ENCODE measurements around the gene CSPG4. TPM values are rescaled to one million over a fixed set of nuclear protein-coding genes. Genes with fewer than 3 reads are reported as not detected.

The CSPG4 gene
- total and polyA plus RNA-seq, 2 donors: 1.5 to 4.9 TPM

DNA sequence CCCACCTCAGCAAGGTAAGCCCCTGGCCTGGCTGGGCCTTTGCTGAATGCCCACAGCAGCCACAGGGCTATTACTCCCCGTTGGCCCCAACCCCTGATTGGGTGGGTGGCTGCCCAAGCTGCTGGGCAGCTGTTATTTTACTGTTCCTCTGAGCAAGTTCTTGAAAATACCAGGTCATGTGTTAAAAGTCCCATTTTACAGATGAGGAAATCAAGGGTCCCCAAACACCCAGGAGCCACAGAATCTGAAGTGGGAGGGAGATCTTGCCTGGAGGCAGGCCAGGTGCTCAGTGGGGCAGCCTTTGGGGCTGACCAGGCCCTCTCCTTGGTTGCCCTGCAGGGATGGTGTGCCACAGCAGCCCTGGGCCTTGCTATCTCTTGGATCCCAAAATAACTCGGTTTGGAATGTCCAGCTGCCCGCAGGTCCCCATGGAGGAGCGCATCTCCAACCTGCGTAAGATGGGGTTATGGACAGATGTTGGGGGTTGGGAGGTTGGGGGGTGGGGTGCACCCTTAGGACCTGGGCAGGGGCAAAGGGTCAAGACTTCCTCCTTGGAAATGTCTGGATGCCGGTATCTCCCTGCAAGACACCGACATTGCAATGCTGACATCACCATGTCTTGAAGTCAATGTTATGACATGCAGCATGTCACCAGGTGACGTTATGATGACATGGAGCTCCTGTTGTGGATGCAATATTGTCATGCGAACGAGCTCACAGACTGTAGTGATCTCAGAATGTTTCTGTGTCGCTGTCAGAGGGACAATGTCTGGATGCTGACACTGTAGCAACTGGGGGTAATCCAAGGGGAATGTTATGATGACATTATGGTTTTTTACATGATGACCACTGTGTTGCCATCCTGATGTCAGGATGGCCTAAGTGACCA lies 13.3 kb upstream of the CSPG4 start:
- WGBS: 91% methylated on average over 11 of the region's 11 CpGs
- DNase-seq (ENCODE audit: low read depth in 6 of 9, low spot score in 9 of 9): no peak
- Histone ChIP-seq H3K27me3 (ENCODE audit: control insufficient read depth in 2 of 2, insufficient read depth in 1 of 2, low read length in 1 of 2) (peaks cover 0 to 4% of the 10 kb centered on the region in 2 donors), H3K4me3 (ENCODE audit: low read length in 2 of 2) (no peak overlapping the region), H3K9me3 (ENCODE audit: control insufficient read depth in 2 of 2, insufficient read depth in 1 of 2, low read length in 1 of 2) (no peaks in the 10 kb centered on the region), H3K36me3 (ENCODE audit: control insufficient read depth in 2 of 2, insufficient read depth in 2 of 2, low read length in 1 of 2) (no peaks in the 10 kb centered on the region), H3K4me1 (ENCODE audit: control insufficient read depth in 2 of 2, insufficient read depth in 2 of 2, low read length in 2 of 2) (peaks cover 0 to 16% of the 10 kb centered on the region in 2 donors), H3K27ac (ENCODE audit: low read depth in 1 of 2, low read length in 1 of 2) (no peak overlapping the region)

DNA sequence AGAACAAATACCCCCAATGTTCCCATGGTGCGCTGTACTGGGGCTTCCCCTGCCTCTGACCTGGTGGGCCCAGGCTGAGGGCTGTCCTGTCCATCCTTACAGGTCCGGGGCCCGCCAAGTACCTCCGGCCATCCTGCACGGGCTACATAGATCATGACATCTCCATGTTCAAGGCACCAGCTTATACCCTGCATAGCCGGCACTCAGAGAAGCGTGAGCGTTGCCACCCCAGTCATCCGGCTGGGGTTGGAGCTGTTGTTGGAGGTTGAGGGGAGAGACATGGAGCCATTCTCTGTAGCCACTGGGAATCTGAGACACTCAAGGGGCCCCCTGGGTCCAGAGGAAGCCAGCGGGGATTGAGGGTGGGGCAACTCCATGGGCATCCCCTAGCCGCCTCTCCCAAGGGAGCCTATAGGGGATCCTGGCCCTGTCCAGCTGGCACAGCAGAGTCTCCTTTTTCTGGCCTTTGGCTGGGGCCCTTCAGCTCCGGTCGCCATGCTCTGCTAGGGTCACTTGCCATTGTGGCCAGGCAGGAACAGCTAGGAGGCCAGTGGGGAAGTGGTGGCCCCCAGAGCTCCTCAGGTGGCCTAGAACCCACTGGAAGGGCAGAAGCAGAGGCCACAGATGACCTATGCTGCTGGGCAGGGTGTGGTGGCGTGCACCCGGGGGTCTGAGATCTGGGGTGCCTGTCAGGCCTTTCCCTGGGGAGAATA lies 12.5 kb upstream of the CSPG4 start:
- H3K27me3 ChIP-seq (ENCODE audit: control insufficient read depth in 2 of 2, insufficient read depth in 1 of 2, low read length in 1 of 2): peaks cover 0 to 4% of the 10 kb centered on the region in 2 donors
- H3K4me1 ChIP-seq (ENCODE audit: control insufficient read depth in 2 of 2, insufficient read depth in 2 of 2, low read length in 2 of 2): peaks cover 0 to 17% of the 10 kb centered on the region in 2 donors
- H3K36me3 ChIP-seq (ENCODE audit: control insufficient read depth in 2 of 2, insufficient read depth in 2 of 2, low read length in 1 of 2): no peaks in the 10 kb centered on the region
- H3K4me3 ChIP-seq (ENCODE audit: low read length in 2 of 2): no peak overlapping the region
- H3K9me3 ChIP-seq (ENCODE audit: control insufficient read depth in 2 of 2, insufficient read depth in 1 of 2, low read length in 1 of 2): no peaks in the 10 kb centered on the region
- H3K27ac ChIP-seq (ENCODE audit: low read depth in 1 of 2, low read length in 1 of 2): no peak overlapping the region
- DNase-seq (ENCODE audit: low read depth in 6 of 9, low spot score in 9 of 9): no peak
- 91% methylated on average over 15 of the region's 15 CpGs for WGBS

DNA sequence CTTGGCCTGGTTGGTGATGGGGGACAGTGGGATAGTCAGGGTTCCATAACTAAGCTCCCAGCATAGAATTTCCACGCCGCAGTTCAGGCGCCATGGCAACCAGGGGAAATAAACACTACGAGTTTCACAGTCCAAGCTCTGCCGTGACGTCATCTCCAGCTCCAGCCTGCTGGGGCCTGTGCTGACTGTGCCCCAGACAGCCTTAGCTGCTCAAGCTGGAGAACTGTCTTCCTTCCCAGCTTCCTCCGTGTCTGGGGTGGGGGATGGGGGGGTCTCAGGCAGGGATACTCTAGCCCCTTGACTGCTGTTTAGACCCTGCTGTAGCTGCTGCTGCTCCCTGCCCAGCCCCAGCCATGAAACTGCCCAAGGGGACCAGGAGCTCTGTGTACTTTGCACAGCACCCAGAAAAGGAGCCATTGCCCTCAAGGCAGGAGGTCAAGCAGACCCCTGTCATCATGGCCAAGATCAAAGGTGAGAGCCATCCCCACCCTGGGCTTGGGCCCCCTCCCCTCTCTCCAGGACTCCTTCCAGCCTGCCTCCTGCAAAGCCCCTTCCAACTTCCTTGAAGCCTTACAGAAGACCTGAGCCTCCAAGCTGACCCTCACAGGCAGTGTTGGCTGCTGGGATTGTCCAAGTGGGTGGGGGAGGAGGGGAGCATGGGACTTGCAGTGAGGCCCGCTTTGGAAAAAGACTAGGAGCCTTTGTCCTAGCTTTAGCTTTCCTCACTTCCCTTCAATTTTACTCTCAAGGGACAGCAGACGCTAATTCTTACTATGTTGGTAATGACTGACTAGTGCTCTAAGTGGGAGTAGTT lies 11.4 kb upstream of the CSPG4 start:
- DNase-seq (ENCODE audit: low read depth in 6 of 9, low spot score in 9 of 9): peak in 5 of 9 donors; percentile 24 to 68 (median 44)

DNA sequence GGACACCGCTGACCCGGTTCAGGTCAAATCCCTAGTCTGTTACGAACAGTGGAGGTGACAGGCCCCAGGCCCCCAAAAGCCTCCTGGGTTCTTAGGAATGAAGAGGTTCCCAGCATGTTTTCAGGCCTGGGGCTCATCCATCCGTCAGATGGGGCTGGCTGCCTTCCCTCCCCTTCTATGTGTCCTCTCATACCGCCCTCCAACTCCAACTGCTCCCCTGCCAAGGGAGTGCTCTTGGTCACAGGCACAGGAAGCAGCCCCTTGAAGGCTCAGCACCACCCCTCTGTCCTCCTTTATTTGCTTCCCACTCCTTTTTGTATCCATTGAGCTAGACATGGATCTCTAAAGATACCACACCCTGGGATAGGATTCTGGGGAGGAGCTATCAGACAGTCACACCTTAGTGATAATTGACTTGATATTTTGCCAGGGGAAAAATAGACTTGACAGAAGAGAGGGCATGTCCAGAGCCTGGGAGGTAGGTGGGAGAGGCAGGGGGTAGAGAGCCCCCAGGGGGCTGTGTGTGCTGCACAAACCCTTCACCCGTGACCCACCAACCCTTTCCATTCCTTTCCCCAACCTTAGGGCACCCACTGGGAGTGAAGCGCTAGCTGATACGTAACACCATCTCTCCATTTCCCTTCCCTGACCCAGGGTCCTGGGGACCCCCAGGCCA lies 10.7 kb upstream of the CSPG4 start:
- no peak for DNase-seq (ENCODE audit: low read depth in 6 of 9, low spot score in 9 of 9)
- Histone ChIP-seq H3K27me3 (ENCODE audit: control insufficient read depth in 2 of 2, insufficient read depth in 1 of 2, low read length in 1 of 2) (peaks cover 0 to 6% of the 10 kb centered on the region in 2 donors), H3K9me3 (ENCODE audit: control insufficient read depth in 2 of 2, insufficient read depth in 1 of 2, low read length in 1 of 2) (no peaks in the 10 kb centered on the region), H3K36me3 (ENCODE audit: control insufficient read depth in 2 of 2, insufficient read depth in 2 of 2, low read length in 1 of 2) (no peaks in the 10 kb centered on the region), H3K27ac (ENCODE audit: low read depth in 1 of 2, low read length in 1 of 2) (peak overlapping the region; percentile 62 to 74), H3K4me1 (ENCODE audit: control insufficient read depth in 2 of 2, insufficient read depth in 2 of 2, low read length in 2 of 2) (peaks cover 0 to 17% of the 10 kb centered on the region in 2 donors), H3K4me3 (ENCODE audit: low read length in 2 of 2) (no peak overlapping the region)
- WGBS: 93% methylated on average over 8 of the region's 8 CpGs

More for the DNA sequence above, 11.4 kb upstream of the CSPG4 start:
- H3K4me1 ChIP-seq (ENCODE audit: control insufficient read depth in 2 of 2, insufficient read depth in 2 of 2, low read length in 2 of 2): peaks cover 0 to 17% of the 10 kb centered on the region in 2 donors
- no peaks in the 10 kb centered on the region for H3K9me3 ChIP-seq (ENCODE audit: control insufficient read depth in 2 of 2, insufficient read depth in 1 of 2, low read length in 1 of 2)
- peak overlapping the region; percentile 62 to 74 for H3K27ac ChIP-seq (ENCODE audit: low read depth in 1 of 2, low read length in 1 of 2)
- H3K27me3 ChIP-seq (ENCODE audit: control insufficient read depth in 2 of 2, insufficient read depth in 1 of 2, low read length in 1 of 2): peaks cover 0 to 4% of the 10 kb centered on the region in 2 donors
- 49% methylated on average over 9 of the region's 9 CpGs for WGBS
- H3K36me3 ChIP-seq (ENCODE audit: control insufficient read depth in 2 of 2, insufficient read depth in 2 of 2, low read length in 1 of 2): no peaks in the 10 kb centered on the region
- no peak overlapping the region for H3K4me3 ChIP-seq (ENCODE audit: low read length in 2 of 2)

DNA sequence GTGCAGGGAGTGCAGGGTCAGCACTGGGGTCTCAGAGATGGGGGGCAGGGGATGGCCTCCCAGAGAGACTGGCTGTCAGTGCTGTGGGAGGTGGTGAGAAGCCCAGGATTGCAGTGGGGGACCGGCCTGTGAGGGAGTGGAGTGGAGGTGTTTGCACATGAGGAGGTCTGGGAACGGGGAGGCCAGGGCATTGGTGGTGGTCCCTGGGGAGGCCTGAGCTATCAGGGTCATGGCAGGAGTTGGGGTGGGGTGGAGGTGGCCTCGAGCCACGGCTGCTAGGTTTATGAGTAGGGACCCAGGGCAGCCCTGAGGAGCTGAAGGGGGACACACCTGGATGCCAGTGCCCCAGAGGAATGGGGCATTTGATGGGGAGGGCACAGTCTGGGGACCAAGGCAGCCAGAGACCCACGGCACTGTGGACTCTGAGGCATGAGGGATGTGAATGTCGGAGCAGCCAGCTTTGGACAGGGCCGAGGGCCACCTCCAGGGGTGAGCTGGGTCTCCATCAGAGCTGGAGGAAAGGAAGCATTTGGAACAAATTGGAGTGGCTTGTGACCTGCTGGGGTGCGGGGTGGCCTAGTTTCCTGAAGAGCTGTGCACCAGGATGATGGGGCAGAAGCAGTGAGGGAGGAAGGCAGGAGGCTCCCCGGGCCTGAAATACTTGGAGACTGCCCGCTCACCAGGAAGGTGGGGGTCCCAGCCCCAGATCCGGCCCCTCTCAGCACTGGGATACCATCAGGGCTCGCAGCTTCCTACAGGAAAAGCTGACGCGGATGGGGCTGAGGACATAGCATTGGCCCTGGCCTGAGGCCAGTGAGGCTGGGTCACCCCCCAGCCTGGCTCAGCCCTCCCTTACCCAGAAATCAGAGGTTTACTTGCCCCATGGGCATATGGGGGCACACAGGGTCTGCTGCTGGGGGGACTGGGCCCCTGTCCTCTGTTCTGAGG lies 9.5 kb upstream of the CSPG4 start:
- Histone ChIP-seq H3K9me3 (ENCODE audit: control insufficient read depth in 2 of 2, insufficient read depth in 1 of 2, low read length in 1 of 2) (no peaks in the 10 kb centered on the region), H3K4me1 (ENCODE audit: control insufficient read depth in 2 of 2, insufficient read depth in 2 of 2, low read length in 2 of 2) (peaks cover 0 to 17% of the 10 kb centered on the region in 2 donors), H3K4me3 (ENCODE audit: low read length in 2 of 2) (no peak overlapping the region), H3K27ac (ENCODE audit: low read depth in 1 of 2, low read length in 1 of 2) (no peak overlapping the region), H3K36me3 (ENCODE audit: control insufficient read depth in 2 of 2, insufficient read depth in 2 of 2, low read length in 1 of 2) (no peaks in the 10 kb centered on the region), H3K27me3 (ENCODE audit: control insufficient read depth in 2 of 2, insufficient read depth in 1 of 2, low read length in 1 of 2) (peaks cover 0 to 3% of the 10 kb centered on the region in 2 donors)
- 96% methylated on average over 14 of the region's 14 CpGs for whole genome bisulfite sequencing
- no peak for DNase-seq (ENCODE audit: low read depth in 6 of 9, low spot score in 9 of 9)

DNA sequence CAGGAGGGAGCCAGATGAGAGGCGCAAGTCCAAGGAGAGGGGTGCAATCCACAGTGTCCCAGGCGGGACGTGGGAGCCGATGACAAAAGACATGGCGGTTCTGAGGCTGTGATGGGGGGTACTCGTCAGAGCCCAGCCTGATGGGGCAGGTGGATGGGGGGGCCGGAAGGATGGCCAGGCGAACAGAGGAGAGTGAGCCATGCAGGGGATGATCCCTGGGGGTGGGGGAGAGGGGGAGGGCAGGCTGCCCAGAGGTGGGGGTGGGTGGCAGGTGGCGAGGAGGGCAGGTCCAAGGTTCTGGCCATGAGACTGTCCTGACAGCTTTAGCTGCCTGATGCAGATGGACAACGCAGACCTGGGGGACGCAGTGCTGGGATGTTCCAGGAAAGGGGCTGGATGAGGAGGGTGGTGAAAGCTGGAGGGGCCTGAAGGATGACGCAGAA lies 8.9 kb upstream of the CSPG4 start:
- no peaks in the 10 kb centered on the region for H3K9me3 ChIP-seq (ENCODE audit: control insufficient read depth in 2 of 2, insufficient read depth in 1 of 2, low read length in 1 of 2)
- no peak overlapping the region for H3K27ac ChIP-seq (ENCODE audit: low read depth in 1 of 2, low read length in 1 of 2)
- no peaks in the 10 kb centered on the region for H3K36me3 ChIP-seq (ENCODE audit: control insufficient read depth in 2 of 2, insufficient read depth in 2 of 2, low read length in 1 of 2)

DNA sequence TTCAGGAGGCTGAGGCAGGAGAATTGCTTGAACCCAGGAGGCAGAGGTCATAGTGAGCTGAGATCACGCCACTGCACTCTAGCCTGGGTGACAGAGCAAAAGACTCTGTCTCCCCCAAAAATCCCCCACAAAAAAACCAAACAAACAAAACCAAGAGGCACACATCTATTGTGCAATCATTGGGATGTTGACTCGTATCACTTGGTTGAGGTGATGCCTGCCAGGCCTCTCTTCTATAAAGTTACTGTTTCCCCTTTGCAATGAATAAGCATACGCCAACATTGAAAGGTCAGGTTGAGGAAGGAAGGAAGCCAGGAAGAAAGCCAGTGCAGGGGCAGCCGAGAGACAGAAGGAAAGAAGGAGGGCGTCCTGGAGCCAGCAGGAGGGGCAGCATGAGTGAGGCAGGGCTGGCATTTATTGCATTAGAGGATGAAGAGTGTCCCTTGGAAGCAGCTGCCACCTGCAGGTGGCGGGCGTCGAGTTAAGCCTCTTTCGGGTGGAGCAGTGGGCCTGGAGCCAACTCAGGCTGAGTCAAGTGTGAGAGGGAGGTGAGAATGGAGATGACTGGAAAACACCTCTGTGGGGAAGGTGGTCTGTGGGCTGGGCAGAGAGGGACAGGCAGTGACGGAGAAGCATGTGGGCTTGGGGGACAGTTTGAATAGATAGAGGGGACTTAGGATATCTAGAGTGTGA lies 8.3 kb upstream of the CSPG4 start:
- 30% methylated on average over 10 of the region's 10 CpGs for WGBS
- Histone ChIP-seq H3K4me1 (ENCODE audit: control insufficient read depth in 2 of 2, insufficient read depth in 2 of 2, low read length in 2 of 2) (peaks cover 0 to 17% of the 10 kb centered on the region in 2 donors), H3K36me3 (ENCODE audit: control insufficient read depth in 2 of 2, insufficient read depth in 2 of 2, low read length in 1 of 2) (no peaks in the 10 kb centered on the region), H3K27ac (ENCODE audit: low read depth in 1 of 2, low read length in 1 of 2) (no peak overlapping the region), H3K27me3 (ENCODE audit: control insufficient read depth in 2 of 2, insufficient read depth in 1 of 2, low read length in 1 of 2) (peaks cover 0 to 2% of the 10 kb centered on the region in 2 donors), H3K4me3 (ENCODE audit: low read length in 2 of 2) (no peak overlapping the region), H3K9me3 (ENCODE audit: control insufficient read depth in 2 of 2, insufficient read depth in 1 of 2, low read length in 1 of 2) (no peaks in the 10 kb centered on the region)
- peak in 2 of 9 donors; percentile 16 to 48 for DNase-seq (ENCODE audit: low read depth in 6 of 9, low spot score in 9 of 9)

More for the DNA sequence above, 8.9 kb upstream of the CSPG4 start:
- Histone ChIP-seq H3K4me3 (ENCODE audit: low read length in 2 of 2) (no peak overlapping the region), H3K27me3 (ENCODE audit: control insufficient read depth in 2 of 2, insufficient read depth in 1 of 2, low read length in 1 of 2) (peaks cover 0 to 2% of the 10 kb centered on the region in 2 donors), H3K4me1 (ENCODE audit: control insufficient read depth in 2 of 2, insufficient read depth in 2 of 2, low read length in 2 of 2) (peaks cover 0 to 17% of the 10 kb centered on the region in 2 donors)
- no peak for DNase-seq (ENCODE audit: low read depth in 6 of 9, low spot score in 9 of 9)
- WGBS: 95% methylated on average over 12 of the region's 12 CpGs
